PC-3 (cell line): Measurements from ENCODE around the gene PRTG. TPM values are rescaled to one million over a fixed set of nuclear protein-coding genes. Genes with fewer than 3 reads are reported as not detected.

Experiments
- ATAC-seq: fragments of 200-7000 bp; cut with Tn5 transposase; 2 replicates; pipeline ENCODE4 v1.9.1; 2020; ENCODE audit warnings: mild to moderate bottlenecking, moderate library complexity
- BruUV-seq: library from RNA; stranded (reverse); fragments of 400-500 nt; replicated peaks from 2 replicates; lab custom pipeline; 2021; lab: Mats Ljungman, UMichigan
- CTCF ChIA-PET: fragments of 300-600 bp; sonication (Branson Sonifier 250); formaldehyde crosslinking; loops from one replicate; lab custom pipeline; 2022; ENCODE audit warnings: antibody characterized with exemption; lab: Charles Lee
- POLR2A ChIA-PET: fragments of 300-600 bp; sonication (Branson Sonifier 250); formaldehyde crosslinking; loops from one replicate; lab custom pipeline; 2022; ENCODE audit warnings: antibody characterized with exemption; ENCODE audit not compliant: unreplicated experiment; lab: Charles Lee
- DNase-seq: peaks from one replicate; pipeline ENCODE4 v3.0.0-alpha.2; 2015
- H2AFZ ChIP-seq: fragments of 300-600 bp; sonication (generic); 2 replicates; pipeline ENCODE4 v1.6.0; 2016; ENCODE audit warnings: antibody characterized with exemption, low read length
- H3F3A ChIP-seq: fragments of 300-600 bp; sonication (generic); one replicate; pipeline ENCODE4 v1.6.0; 2017; ENCODE audit warnings: antibody characterized with exemption, low read length, control low read depth, mild to moderate bottlenecking; ENCODE audit not compliant: unreplicated experiment
- H3K27ac ChIP-seq: fragments of 300-600 bp; sonication (generic); 2 replicates; pipeline ENCODE4 v1.5.1; 2016; ENCODE audit warnings: mild to moderate bottlenecking, low read length
- H3K27me3 ChIP-seq: fragments of 300-600 bp; sonication (generic); 2 replicates; pipeline ENCODE4 v1.6.1; 2016; ENCODE audit warnings: low read length, mixed read lengths
- H3K36me3 ChIP-seq: fragments of 300-600 bp; sonication (generic); 2 replicates; pipeline ENCODE4 v1.6.1; 2016; ENCODE audit warnings: low read depth, mixed run types, low read length, mixed read lengths
- H3K4me1 ChIP-seq: fragments of 300-600 bp; sonication (generic); 2 replicates; pipeline ENCODE4 v1.5.1; 2016; ENCODE audit warnings: low read length; ENCODE audit not compliant: insufficient read depth
- H3K4me2 ChIP-seq: fragments of 300-600 bp; sonication (generic); 2 replicates; pipeline ENCODE4 v1.6.0; 2016; ENCODE audit warnings: low read length
- H3K4me3 ChIP-seq: fragments of 300-600 bp; sonication (generic); 2 replicates; pipeline ENCODE4 v1.5.1; 2016; ENCODE audit warnings: mild to moderate bottlenecking, low read length, mixed read lengths
- H3K79me2 ChIP-seq: fragments of 300-600 bp; sonication (generic); 2 replicates; pipeline ENCODE4 v1.6.1; 2017; ENCODE audit warnings: low read length, mixed read lengths
- H3K9ac ChIP-seq: fragments of 300-600 bp; sonication (generic); 2 replicates; pipeline ENCODE4 v1.6.0; 2016; ENCODE audit warnings: mild to moderate bottlenecking, low read length
- H3K9me2 ChIP-seq: fragments of 300-600 bp; sonication (generic); replicated peaks from 2 replicates; pipeline ENCODE4 v1.6.1; 2016; ENCODE audit warnings: mixed run types, low read length, mixed read lengths
- H3K9me3 ChIP-seq: fragments of 300-600 bp; sonication (generic); 2 replicates; pipeline ENCODE4 v1.6.1; 2016; ENCODE audit warnings: low read length, mixed read lengths
- H4K20me1 ChIP-seq: fragments of 300-600 bp; sonication (generic); 2 replicates; pipeline ENCODE4 v1.6.1; 2016; ENCODE audit warnings: low read length, mixed read lengths
- EZH2 ChIP-seq: fragments of 300-600 bp; sonication (generic); IDR thresholded peaks from one replicate; pipeline ENCODE4 v1.6.1; 2017; ENCODE audit warnings: antibody characterized with exemption, mild to moderate bottlenecking, low read length; ENCODE audit not compliant: unreplicated experiment
- EZH2phosphoT487 ChIP-seq: fragments of 300-600 bp; sonication (generic); IDR thresholded peaks from 2 replicates; pipeline ENCODE4 v1.6.1; 2018; ENCODE audit warnings: mild to moderate bottlenecking, antibody characterized with exemption, low read length, borderline replicate concordance
- intact Hi-C: fragments of 100-400 bp; cut with micrococcal nuclease; formaldehyde crosslinking; loops from 2 replicates; pipeline ENCODE4 v1.9.0; 2023
- total RNA-seq: library from RNA; depleted of rRNA; stranded (reverse); fragments of >200 nt; gene quantifications from 2 replicates; pipeline ENCODE4 v1.2.3, GENCODE V29; 2014
- TF ChIP-seq, protein P1 (sequence below): fragments of 300-600 bp; sonication (generic); conservative IDR thresholded peaks from 2 replicates; pipeline ENCODE4 v1.5.1; 2017; ENCODE audit warnings: antibody characterized with exemption, low read depth, mild to moderate bottlenecking, low read length

PRTG gene
- total RNA-seq, 1 experiment from 2014 or later: 5.2 TPM

DNA sequence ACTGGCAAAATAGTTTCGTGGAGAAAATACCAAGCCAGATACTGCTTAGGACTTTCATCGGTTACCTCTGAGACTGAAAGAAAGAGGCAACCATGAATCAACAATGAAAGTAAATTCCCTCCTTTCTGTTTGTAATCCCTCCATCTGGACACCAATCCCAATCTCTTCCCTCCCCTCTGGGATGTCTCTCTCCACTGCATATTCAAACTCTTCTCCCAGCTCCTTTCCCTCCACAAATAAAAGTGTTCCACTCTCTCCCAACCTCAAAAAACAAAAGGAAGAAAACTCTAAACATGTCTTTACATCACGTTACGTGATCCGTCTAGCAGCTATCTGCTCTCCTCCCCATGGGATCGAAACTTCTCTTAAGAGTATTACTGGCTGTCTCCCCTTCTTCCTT is 55.2 kb downstream of the PRTG start:
- ChIA-PET CTCF (interaction anchor here (0.5 kb wide), 1 partner anchor 39 kb away, joined by 3 read pairs; no protein-coding TSS in a partner anchor), POLR2A (no interaction called here)
- TF ChIP-seq EZH2phosphoT487: no peak
- no peak for TF ChIP-seq EZH2
- TF ChIP-seq, protein P1, sequence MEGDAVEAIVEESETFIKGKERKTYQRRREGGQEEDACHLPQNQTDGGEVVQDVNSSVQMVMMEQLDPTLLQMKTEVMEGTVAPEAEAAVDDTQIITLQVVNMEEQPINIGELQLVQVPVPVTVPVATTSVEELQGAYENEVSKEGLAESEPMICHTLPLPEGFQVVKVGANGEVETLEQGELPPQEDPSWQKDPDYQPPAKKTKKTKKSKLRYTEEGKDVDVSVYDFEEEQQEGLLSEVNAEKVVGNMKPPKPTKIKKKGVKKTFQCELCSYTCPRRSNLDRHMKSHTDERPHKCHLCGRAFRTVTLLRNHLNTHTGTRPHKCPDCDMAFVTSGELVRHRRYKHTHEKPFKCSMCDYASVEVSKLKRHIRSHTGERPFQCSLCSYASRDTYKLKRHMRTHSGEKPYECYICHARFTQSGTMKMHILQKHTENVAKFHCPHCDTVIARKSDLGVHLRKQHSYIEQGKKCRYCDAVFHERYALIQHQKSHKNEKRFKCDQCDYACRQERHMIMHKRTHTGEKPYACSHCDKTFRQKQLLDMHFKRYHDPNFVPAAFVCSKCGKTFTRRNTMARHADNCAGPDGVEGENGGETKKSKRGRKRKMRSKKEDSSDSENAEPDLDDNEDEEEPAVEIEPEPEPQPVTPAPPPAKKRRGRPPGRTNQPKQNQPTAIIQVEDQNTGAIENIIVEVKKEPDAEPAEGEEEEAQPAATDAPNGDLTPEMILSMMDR: no peak
- no peaks in the 10 kb centered on the region for H4K20me1 ChIP-seq
- H3K9me3 ChIP-seq: no peaks in the 10 kb centered on the region
- no peaks in the 10 kb centered on the region for H3K79me2 ChIP-seq
- H3K27ac ChIP-seq: no peak overlapping the region
- no peaks in the 10 kb centered on the region for H3K9me2 ChIP-seq
- DNase-seq (no peak), ATAC-seq (no peak)
- no peak overlapping the region for H3K4me2 ChIP-seq
- BruUV-seq: no TSS peak
- H3K4me1 ChIP-seq: no peaks in the 10 kb centered on the region
- peaks cover 14% of the 10 kb centered on the region; the same call in 1 of the 2 replicates for H3K27me3 ChIP-seq
- H3F3A ChIP-seq: no peaks in the 10 kb centered on the region
- H2AFZ ChIP-seq: no peak overlapping the region
- intact Hi-C loops: no loop called here
- H3K36me3 ChIP-seq: no peaks in the 10 kb centered on the region
- no peak overlapping the region for H3K9ac ChIP-seq
- no peak overlapping the region for H3K4me3 ChIP-seq

DNA sequence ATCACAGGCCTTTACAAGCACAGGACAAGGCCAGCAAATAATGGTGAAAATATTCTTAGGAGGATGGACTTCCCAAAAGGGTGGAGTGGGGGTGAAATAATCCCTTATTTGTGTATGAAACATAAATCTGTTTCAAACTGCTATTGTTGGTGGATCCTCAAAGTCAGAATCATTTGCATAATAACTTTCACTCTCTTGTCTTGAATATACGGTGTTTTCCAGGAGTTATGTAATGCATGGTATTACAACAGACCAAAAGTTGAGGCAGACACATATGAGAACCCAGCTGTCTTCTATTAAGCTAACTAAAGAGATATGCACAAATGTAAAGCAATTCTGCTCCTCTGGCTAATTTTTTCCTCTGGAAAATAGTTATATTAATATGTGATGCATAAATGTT is 57.7 kb downstream of the PRTG start:
- intact Hi-C loops: no loop called here
- Histone ChIP-seq H3K79me2 (no peaks in the 10 kb centered on the region), H3K9me2 (no peaks in the 10 kb centered on the region), H4K20me1 (no peaks in the 10 kb centered on the region), H3K27me3 (peaks cover 14% of the 10 kb centered on the region; the same call in 1 of the 2 replicates), H3K9me3 (no peaks in the 10 kb centered on the region), H3K4me3 (no peak overlapping the region), H3K9ac (no peak overlapping the region), H3K4me1 (no peaks in the 10 kb centered on the region), H3K36me3 (no peaks in the 10 kb centered on the region), H3K4me2 (no peak overlapping the region), H2AFZ (no peak overlapping the region), H3K27ac (no peak overlapping the region), H3F3A (no peaks in the 10 kb centered on the region)
- no peak for DNase-seq
- ATAC-seq: no peak
- TF ChIP-seq EZH2: no peak
- TF ChIP-seq EZH2phosphoT487: no peak
- TF ChIP-seq, protein P1: no peak
- CTCF ChIA-PET: no interaction called here
- POLR2A ChIA-PET: no interaction called here
- BruUV-seq: no TSS peak

DNA sequence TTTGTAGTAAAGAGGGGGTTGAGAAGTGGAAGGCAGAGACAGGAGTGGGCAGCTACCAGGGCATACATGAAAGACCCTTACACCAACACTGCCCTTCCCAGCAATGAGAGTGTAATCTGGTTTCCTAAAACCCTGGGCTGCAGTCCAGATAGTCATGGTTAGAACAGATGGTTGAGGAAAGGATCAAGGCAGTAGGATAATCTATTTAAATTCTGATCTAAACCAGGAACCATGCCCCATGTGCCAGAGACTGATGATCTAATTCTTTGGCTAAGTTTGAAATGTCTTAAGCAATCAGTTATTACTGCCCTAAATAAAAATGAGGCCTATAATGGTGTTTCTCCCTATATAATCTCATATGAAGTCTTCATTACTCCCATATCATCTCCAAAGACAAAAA is 59.6 kb downstream of the PRTG start:
- H3K36me3 ChIP-seq: no peaks in the 10 kb centered on the region
- no peaks in the 10 kb centered on the region for H3F3A ChIP-seq
- peaks cover 18% of the 10 kb centered on the region; the same call in 1 of the 2 replicates for H3K27me3 ChIP-seq
- H3K4me2 ChIP-seq: no peak overlapping the region
- H3K9ac ChIP-seq: no peak overlapping the region
- ChIA-PET POLR2A (no interaction called here), CTCF (no interaction called here)
- no peaks in the 10 kb centered on the region for H3K79me2 ChIP-seq
- H4K20me1 ChIP-seq: no peaks in the 10 kb centered on the region
- TF ChIP-seq, protein P1: no peak
- TF ChIP-seq EZH2: no peak
- TF ChIP-seq EZH2phosphoT487: no peak
- no peaks in the 10 kb centered on the region for H3K4me1 ChIP-seq
- no peak overlapping the region for H2AFZ ChIP-seq
- H3K27ac ChIP-seq: no peak overlapping the region
- DNase-seq (no peak), ATAC-seq (no peak)
- no peaks in the 10 kb centered on the region for H3K9me3 ChIP-seq
- BruUV-seq: no TSS peak
- H3K9me2 ChIP-seq: no peaks in the 10 kb centered on the region
- H3K4me3 ChIP-seq: no peak overlapping the region
- intact Hi-C loops: no loop called here
